Measurements from ENCODE around the gene KRT6C.

DNA sequence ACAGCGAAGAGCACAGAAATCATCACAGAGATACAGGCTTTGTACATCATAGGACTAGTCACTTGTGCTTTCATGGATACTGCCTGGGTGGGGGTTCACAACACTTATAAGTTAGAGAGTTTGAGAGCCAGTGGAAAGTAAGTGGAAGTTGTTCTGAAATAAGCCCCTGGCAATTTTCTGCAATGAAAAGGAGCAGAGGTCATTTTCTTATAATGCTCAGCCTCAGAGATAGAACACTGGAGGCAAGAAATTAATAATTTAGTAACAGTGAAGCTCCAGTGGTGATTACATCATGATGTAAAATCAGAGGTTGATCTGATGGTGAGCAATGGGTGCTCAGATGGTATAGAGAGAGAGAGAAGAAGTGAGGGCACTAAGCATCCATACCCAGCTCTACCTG lies 13.6 kb upstream of the KRT6C start:
- TF ChIP-seq, protein P1, sequence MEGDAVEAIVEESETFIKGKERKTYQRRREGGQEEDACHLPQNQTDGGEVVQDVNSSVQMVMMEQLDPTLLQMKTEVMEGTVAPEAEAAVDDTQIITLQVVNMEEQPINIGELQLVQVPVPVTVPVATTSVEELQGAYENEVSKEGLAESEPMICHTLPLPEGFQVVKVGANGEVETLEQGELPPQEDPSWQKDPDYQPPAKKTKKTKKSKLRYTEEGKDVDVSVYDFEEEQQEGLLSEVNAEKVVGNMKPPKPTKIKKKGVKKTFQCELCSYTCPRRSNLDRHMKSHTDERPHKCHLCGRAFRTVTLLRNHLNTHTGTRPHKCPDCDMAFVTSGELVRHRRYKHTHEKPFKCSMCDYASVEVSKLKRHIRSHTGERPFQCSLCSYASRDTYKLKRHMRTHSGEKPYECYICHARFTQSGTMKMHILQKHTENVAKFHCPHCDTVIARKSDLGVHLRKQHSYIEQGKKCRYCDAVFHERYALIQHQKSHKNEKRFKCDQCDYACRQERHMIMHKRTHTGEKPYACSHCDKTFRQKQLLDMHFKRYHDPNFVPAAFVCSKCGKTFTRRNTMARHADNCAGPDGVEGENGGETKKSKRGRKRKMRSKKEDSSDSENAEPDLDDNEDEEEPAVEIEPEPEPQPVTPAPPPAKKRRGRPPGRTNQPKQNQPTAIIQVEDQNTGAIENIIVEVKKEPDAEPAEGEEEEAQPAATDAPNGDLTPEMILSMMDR (IDR thresholded peaks at IDR 0.05; ENCODE audit: insufficient read depth, low read length, poor library complexity, severe bottlenecking), result no peak
- TF ChIP-seq EZH2phosphoT487 (conservative IDR thresholded peaks at IDR 0.05; ENCODE audit: low read length), result no peak
